Measurements from ENCODE around the gene SRGAP2C.
"Not testable (repeated sequence)": the region's sequence is repeated elsewhere in the genome, so short reads cannot be mapped to it uniquely, and the experiment has no call there.

The SRGAP2C gene

DNA sequence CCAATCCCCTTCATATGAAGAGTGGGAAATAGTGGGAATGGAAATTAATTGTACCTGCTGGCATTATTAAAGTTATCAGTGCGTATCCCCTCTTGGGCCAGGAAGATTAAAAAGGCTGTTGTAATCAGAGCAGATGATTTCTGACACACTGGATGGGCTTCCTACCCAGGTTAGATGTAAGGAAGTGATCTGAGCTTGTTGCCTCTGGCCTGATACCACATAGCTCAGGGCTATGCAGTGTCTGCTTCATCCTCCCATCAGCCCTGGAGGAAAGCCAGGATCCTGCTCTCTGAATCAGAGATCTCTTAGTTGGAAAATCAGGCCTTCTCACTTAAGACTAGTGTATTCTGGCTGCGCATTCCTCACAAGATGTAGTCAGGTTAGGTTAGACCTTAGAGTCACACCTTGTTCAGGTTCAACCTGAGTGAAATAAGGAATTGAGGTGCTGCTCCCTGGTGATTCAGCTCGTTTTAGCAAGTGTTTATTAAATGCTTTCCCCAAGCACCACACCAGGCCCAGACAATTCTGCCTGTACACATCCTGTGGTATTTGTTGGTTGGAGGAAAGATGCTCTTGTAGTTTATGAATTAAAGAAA is 158.6 kb downstream of the SRGAP2C start:
- not testable (repeated sequence) for DNase-seq

DNA sequence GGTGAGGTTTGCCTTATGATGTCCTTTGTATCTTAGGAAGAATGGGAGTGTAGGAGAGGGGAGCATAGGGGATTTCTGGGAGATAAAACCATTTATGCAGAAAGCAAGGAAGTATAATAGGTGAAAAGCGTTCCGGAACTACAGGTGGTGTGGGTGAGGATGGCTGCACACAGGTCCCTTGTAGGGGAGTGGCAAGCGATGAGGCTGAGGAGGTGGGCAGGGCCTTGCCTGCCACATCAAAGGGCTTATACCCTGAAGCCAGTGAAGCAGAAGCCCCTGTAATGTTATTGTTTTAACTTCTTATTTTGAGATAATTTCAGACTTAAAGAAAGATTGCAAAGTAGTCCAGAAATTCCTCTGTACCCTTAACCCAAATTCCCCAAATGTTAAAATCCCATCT is 159.6 kb downstream of the SRGAP2C start:
- DNase-seq, result not testable (repeated sequence)

DNA sequence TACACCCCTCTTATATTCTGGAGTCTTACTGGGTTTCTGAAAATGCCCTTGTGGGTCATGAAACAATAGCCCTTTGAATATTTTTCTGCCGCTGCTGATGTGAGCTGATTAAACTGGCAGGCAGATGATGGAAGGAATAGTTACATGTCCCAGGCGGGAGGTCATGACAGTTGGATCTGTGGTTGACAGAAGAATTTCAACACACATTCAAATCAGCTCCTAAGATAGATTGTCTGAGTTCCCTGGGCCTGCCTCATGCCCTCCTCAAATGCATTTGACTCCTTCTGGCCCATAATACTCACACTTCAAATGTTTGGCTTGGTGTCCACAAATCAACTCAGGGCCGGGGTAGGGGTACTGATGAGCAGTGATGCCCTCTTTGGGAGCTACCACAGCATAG is 161.9 kb downstream of the SRGAP2C start:
- not testable (repeated sequence) for DNase-seq

- DNase-seq, result not testable (repeated sequence)
These were observed 162.7 kb downstream of the SRGAP2C start for GRCh38 chr1:121347476-121347875.

DNA sequence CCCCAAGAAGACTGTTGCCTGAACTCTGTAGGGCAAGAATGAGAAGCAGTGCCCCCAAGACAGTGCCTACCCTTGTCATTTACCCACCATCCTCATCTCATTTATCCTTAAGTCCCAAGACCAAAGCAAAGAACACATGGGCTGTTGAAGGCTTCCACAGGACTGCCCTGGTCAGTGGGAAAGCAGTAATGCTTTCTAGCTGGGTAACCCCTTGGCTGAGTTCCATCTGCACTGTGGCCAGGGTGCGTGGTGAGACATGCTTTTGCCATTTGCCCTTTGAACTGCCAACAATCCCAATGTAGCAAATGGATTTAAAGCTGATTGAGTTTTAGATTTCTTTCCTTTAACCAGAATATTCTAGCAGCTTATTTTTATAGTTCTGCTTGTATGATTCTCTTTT is 163.3 kb downstream of the SRGAP2C start:
- DNase-seq, result not testable (repeated sequence)

DNA sequence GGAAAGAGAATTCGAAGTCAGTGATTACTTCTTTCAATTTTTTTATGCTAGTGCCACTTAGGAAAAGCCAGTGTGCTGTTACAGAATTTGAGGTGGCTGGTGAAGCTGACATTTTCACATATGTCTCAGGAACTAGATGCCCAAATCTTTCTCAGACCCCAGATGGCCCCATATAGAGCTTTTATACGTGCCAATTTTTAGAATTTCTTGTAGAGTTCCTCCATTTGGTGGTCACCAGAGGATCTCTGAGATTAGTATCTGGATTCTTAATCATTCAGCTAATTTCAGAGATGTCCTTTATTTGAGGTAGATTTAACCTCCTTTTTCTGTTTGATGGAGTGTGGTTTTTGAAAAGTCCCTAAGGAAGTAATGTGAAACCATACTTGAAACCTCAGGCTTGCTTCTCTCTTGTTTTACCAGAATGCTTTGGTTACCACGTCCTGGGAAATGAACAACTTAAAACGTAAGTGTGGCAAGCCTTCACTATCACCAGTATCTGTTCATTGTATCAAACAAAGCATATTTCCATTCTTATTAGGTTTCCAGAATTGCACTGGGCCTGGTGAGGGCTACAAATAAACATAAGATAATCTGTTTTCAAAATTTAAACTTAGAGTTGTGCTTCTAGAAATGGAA is 164.7 kb downstream of the SRGAP2C start:
- DNase-seq, result not testable (repeated sequence)

DNA sequence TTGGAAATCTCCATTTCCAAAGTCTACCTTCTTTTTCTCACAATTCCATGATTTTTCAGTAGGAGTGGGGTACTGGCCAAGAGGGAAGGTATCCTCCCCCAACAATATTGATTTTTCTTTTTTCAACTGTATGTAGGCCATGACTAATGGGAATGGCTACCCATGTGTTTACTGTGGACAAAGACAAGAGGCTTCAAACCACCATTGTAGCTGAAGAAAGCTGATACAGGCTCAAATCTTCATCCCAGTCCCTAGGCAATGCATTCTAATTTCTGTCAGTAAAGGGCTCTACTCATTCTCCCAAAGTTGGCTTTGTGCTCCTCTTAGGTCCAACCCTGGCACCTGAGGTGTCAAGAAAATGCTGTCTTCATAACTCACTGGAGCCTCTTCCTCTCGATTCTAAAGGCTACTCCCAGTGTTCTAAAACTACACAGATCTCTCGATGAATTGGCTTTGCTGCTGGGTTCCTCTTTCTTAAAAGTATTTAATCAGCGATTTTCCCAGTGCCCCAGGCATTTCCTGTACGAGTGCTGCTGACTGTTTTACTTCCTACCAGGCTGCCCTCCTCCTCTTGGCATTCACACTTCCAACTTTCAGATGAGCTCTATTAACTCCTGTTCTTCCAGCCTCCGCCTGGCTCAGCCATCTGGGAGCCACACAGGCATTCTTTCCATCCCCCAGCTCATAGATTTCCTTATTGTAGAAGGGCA is 171.1 kb downstream of the SRGAP2C start:
- not testable (repeated sequence) for DNase-seq

GRCh38 chr1:121356819-121357218 is 172.0 kb downstream of the SRGAP2C start:
- not testable (repeated sequence) for DNase-seq

- not testable (repeated sequence) for DNase-seq
These were observed 175.8 kb downstream of the SRGAP2C start for GRCh38 chr1:121360531-121360930.

DNA sequence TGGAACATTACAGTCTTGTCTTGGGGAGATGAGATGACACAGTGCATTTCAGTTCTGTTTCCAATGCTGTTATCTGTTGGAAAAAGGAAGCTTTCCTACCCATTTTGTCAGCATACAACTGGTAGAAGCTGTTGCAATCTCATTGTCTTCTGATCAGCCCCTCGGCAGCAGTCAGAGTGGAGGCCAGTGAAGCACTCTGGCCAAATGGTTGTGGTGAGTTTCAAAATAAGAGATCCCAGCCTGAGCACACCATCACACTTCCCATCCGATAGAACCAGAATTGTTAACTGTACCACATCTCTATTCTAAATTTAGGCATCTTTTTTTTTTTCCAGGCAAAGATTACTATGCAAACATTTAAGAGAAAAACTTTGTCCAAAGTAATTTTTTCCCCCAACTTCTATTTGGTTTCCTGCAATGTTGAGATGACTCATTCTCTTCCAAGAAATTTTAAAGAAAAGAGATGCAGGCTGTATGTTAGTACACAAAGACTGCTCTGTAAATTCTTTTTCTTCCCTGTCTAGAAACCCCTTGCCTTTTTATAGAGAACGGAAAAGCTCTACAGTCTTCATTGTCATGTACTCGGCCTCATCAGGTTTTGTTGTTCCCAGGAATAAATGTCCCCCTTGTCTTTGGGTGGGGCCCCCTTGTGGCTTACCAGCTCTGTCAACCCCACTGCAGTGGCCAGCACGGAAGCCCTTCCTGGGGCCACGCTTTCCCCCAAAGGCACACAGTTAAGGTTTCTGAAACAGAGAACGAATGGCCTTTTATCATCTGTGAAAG is 176.9 kb downstream of the SRGAP2C start:
- not testable (repeated sequence) for DNase-seq

- DNase-seq, result not testable (repeated sequence)
These were observed 177.6 kb downstream of the SRGAP2C start for GRCh38 chr1:121362234-121362883.

DNA sequence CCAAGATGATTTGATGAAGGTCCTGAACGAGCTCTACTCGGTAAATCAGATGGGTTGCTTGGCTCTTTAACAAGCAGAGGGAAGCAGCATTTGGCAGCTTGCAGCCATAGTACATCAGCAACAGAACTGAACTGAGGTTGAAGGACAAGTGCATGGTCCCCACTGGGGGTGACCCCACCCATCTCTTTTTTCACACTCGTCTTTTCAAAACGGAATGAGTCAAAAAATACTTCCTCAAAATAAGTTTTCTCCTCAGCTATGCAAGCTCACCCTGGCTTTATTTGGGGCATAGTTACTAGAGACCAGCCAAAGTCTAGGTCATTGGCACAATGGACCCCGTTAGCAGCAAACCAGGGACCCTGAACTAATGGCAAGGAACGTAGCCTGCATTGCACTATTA is 180.5 kb downstream of the SRGAP2C start:
- not testable (repeated sequence) for DNase-seq

GRCh38 chr1:121365723-121366122 is 180.9 kb downstream of the SRGAP2C start:
- peak; percentile 12 for DNase-seq

GRCh38 chr1:121366171-121366570 is 181.4 kb downstream of the SRGAP2C start:
- not testable (repeated sequence) for DNase-seq

DNA sequence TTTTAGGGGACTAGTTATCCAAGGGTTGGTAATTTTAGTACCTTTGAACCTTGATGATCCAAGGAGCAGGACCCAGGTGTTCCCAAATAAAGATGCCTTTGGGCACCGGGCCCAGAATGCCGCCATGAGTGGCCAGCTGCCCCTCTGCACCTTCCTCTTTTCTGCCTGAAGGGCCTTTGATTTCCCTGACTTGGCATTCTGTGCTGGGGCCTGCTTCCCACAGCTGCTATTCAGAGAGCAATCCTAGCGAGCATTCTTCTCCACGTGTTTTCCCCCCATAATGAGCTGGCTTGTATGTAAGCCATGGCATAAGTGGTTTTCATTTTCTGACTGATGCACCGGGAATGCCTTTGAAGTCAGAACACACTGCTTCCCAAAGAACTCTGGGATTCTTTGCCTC is 184.1 kb downstream of the SRGAP2C start:
- not testable (repeated sequence) for DNase-seq

DNA sequence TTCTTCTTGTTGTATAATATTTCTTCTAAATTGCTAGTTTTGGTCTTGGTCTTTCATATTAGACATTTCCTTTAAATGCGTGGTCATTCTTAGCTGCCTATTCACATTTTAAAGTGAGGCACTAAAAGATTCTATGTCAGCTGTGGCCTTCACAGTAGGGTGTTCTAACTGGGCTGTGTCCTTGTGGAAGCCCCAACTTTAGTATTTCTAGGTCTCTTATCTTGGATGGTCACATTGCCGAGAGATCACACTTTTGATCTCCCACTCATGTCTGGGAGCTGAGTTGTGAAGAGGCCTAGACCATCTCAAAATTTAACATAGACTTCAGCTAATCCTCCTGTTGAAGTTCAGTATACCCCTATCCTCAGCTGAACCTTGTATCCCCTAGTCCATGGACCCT is 185.2 kb downstream of the SRGAP2C start:
- not testable (repeated sequence) for DNase-seq

- not testable (repeated sequence) for DNase-seq
These were observed 190.1 kb downstream of the SRGAP2C start for GRCh38 chr1:121374851-121375367.

DNA sequence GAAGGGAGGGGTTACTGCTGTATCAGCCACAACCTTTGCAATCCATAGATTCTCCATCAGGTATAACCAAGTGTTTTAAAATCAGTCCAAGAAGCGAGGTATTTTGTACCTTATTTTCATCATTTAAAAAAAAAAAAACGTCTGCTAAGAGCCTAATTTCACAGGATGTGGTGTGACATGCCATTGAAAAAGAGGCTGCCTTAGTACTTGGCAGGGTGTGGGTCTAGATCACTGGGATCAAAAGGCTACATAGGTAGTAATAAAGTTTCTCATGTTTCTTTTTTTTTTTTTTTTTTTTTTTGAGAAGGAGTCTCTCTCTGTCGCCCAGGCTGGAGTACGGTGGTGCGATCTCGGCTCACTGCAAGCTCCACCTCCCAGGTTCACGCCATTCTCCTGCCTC is 192.2 kb downstream of the SRGAP2C start:
- not testable (repeated sequence) for DNase-seq

DNA sequence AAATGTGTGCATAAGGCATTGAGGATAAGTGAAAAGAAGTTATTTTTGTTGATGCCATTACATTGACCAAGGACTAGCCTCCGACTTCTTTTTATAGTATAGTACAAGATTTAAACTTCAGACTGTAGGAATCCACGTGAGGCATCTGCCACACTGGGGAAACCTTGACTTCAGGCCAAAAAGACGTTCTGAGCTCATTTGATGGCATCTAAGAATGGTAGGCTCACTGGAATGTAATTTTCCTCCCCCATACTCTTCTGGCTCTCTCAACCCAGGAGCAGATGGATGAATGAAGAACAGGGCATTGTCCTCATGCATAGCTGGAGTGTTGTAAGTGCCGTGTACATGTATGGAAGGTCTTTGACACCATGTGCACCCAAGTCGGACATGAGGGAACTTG is 194.0 kb downstream of the SRGAP2C start:
- DNase-seq, result not testable (repeated sequence)

DNA sequence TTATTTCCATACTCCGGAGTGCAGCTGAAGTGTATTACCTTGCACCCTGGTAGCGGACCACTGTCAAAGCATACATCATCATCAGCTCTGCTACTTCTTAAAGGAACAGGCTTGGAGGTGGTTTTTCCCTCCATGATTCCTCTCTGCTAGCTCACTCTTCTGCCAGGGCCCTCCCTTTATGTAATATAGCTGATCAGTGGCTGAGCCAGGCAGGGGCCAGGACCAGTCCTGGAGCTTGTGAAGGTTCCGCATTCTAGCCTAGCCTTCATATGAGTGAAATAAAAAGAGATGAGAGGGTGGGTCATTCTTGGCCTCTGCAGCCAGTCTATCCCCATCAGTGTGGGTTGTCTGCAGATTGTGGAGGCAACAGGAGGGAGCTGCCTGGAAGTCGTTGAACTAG is 200.0 kb downstream of the SRGAP2C start:
- not testable (repeated sequence) for DNase-seq

DNA sequence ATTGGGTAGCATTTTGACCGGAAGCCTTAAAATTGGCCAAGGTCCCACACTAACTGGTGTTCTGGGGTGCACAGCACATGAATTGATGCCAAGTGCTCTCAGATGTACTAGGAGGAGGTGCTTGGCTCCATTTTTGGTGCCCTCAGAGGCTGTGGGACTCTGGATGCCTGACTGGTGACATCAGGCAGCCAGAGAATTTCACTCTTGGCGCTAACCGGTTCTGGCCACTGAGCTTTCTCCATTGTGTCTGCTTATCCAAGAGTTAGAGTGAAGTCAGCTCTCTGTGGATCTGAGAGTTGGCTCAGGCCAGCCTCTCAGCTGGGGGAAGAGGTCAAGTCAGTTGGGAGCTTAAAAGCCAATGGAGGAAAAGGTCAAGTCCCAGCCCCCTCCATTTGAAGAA is 200.4 kb downstream of the SRGAP2C start:
- not testable (repeated sequence) for DNase-seq

DNA sequence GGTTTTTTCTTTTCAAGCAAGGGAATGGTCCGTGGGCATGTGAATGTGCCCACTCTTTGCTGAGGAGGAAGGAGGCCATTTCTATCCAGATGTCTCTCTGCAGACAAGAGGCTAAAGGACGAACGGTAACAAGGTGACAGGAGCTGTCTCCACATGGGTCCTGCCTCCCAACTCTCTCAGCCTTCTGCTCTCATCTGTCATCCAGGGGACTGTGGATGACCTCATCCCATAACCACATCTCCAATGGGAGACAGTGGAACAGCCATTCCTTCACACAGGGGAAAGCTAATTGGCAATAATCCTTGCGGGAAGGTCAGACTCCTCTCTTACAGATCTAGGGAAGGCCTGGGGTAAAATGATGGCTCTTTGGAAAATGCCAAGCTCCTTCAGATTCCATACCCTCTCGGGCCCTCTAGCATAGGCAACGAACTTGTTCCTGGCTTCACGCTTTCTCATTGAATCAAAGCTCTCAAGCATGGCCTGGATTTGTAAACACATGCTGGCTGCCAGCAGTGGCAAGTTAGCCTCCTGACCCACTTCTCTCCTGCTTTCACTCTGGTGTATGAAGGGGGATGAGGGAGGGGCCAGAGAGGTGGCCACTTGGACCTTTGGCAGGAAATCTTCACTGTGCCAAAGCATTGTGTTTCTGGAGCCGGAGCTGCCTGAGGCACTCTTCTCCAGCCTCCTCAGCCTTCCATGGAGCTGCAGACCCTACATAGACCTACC is 201.0 kb downstream of the SRGAP2C start:
- not testable (repeated sequence) for DNase-seq
